Osteoblast (primary cell): ENCODE data around the gene TBL1X. TPM values are rescaled to one million over a fixed set of nuclear protein-coding genes. Genes with fewer than 3 reads are reported as not detected.

Source experiments
- DNase-seq: peaks from one replicate; pipeline ENCODE4 v3.0.0; 2011; ENCODE audit warnings: low spot score, mixed read lengths; ENCODE audit not compliant: insufficient read length; ENCODE audit errors: missing footprints
- H2AFZ ChIP-seq: 2 replicates; pipeline ENCODE4 v1.6.0; 2011; ENCODE audit warnings: mild to moderate bottlenecking, low read length
- H3K27ac ChIP-seq: 2 replicates; pipeline ENCODE4 v1.5.1; 2011; ENCODE audit warnings: mild to moderate bottlenecking, low read depth, low read length, moderate library complexity
- H3K27me3 ChIP-seq: 2 replicates; pipeline ENCODE4 v1.6.0; 2012; ENCODE audit warnings: mild to moderate bottlenecking, control low read depth, inconsistent platforms, low read length, moderate library complexity; ENCODE audit not compliant: insufficient read depth
- H3K36me3 ChIP-seq: 2 replicates; pipeline ENCODE4 v1.5.1; 2011; ENCODE audit warnings: mild to moderate bottlenecking, low read length, control low read depth, moderate library complexity; ENCODE audit not compliant: insufficient read depth
- H3K4me1 ChIP-seq: 2 replicates; pipeline ENCODE4 v1.5.1; 2011; ENCODE audit warnings: mild to moderate bottlenecking, low read length, control low read depth, moderate library complexity; ENCODE audit not compliant: insufficient read depth
- H3K4me2 ChIP-seq: 2 replicates; pipeline ENCODE4 v1.6.0; 2011; ENCODE audit warnings: mild to moderate bottlenecking, low read length; ENCODE audit not compliant: insufficient read depth
- H3K4me3 ChIP-seq: fragments of 200-600 bp; sonication (generic); 3 replicates; pipeline ENCODE4 v1.5.1; 2012; ENCODE audit warnings: mild to moderate bottlenecking, low read length, inconsistent platforms; ENCODE audit not compliant: insufficient read depth
- H3K79me2 ChIP-seq: 2 replicates; pipeline ENCODE4 v1.6.0; 2012; ENCODE audit warnings: mild to moderate bottlenecking, low read length, control low read depth, inconsistent platforms; ENCODE audit not compliant: insufficient read depth
- H3K9me3 ChIP-seq: 2 replicates; pipeline ENCODE4 v1.5.1; 2011; ENCODE audit warnings: low read depth, low read length, control low read depth
- H4K20me1 ChIP-seq: 2 replicates; pipeline ENCODE4 v1.6.0; 2012; ENCODE audit warnings: mild to moderate bottlenecking, low read length, control low read depth; ENCODE audit not compliant: insufficient read depth
- CTCF ChIP-seq: IDR thresholded peaks from 2 replicates; pipeline ENCODE4 v1.5.1; 2011; ENCODE audit warnings: mild to moderate bottlenecking, low read depth, low read length, moderate library complexity; ENCODE audit errors: extremely low read depth
- total RNA-seq: library from RNA; depleted of rRNA; stranded (reverse); fragments of >200 nt; gene quantifications from 2 replicates; pipeline ENCODE4 v1.2.3, GENCODE V29; 2012

The TBL1X gene
- total RNA-seq, 1 donor = 15.2 TPM

GRCh38 chrX:9459186-9459748 lies 5.6 kb upstream of the TBL1X start:
- H3K4me2 ChIP-seq = no peak overlapping the region
- no peak overlapping the region for H2AFZ ChIP-seq
- H4K20me1 ChIP-seq = no peaks in the 10 kb centered on the region
- no peaks in the 10 kb centered on the region for H3K79me2 ChIP-seq
- no peak for DNase-seq
- no peaks in the 10 kb centered on the region for H3K36me3 ChIP-seq
- H3K9me3 ChIP-seq = no peaks in the 10 kb centered on the region
- H3K27ac ChIP-seq = no peak overlapping the region
- H3K4me3 ChIP-seq = no peak overlapping the region
- no peak for TF ChIP-seq CTCF
- no peaks in the 10 kb centered on the region for H3K27me3 ChIP-seq
- H3K4me1 ChIP-seq = peaks cover 4% of the 10 kb centered on the region

GRCh38 chrX:9461087-9461486 lies 3.8 kb upstream of the TBL1X start:
- peaks cover 4% of the 10 kb centered on the region for H3K4me1 ChIP-seq
- no peaks in the 10 kb centered on the region for H3K9me3 ChIP-seq
- H2AFZ ChIP-seq = no peak overlapping the region
- no peaks in the 10 kb centered on the region for H3K27me3 ChIP-seq
- no peak for DNase-seq
- H3K4me2 ChIP-seq = no peak overlapping the region
- no peak overlapping the region for H3K27ac ChIP-seq
- no peaks in the 10 kb centered on the region for H3K79me2 ChIP-seq
- no peak overlapping the region for H3K4me3 ChIP-seq
- H3K36me3 ChIP-seq = no peaks in the 10 kb centered on the region
- no peaks in the 10 kb centered on the region for H4K20me1 ChIP-seq
- no peak for TF ChIP-seq CTCF

- no peaks in the 10 kb centered on the region for H3K36me3 ChIP-seq
- no peak for DNase-seq
- H3K9me3 ChIP-seq = no peaks in the 10 kb centered on the region
- no peak overlapping the region for H3K27ac ChIP-seq
- no peaks in the 10 kb centered on the region for H3K27me3 ChIP-seq
- no peaks in the 10 kb centered on the region for H4K20me1 ChIP-seq
- no peak overlapping the region for H3K4me2 ChIP-seq
- no peak for TF ChIP-seq CTCF
- H3K4me3 ChIP-seq = no peak overlapping the region
- H3K79me2 ChIP-seq = peaks cover 12% of the 10 kb centered on the region
- H3K4me1 ChIP-seq = peaks cover 4% of the 10 kb centered on the region
- H2AFZ ChIP-seq = no peak overlapping the region
Observed at GRCh38 chrX:9462456-9462855, 2.4 kb upstream of the TBL1X start.

GRCh38 chrX:9465380-9466123 lies 694 bp downstream of the TBL1X start:
- peak; percentile 85 for DNase-seq
- H3K27ac ChIP-seq = no peak overlapping the region
- H3K4me1 ChIP-seq = peaks cover 4% of the 10 kb centered on the region
- peak overlapping the region; percentile 63 for H3K4me2 ChIP-seq
- H2AFZ ChIP-seq = no peak overlapping the region
- H3K79me2 ChIP-seq = peaks cover 27% of the 10 kb centered on the region
- H4K20me1 ChIP-seq = no peaks in the 10 kb centered on the region
- no peak for TF ChIP-seq CTCF
- H3K36me3 ChIP-seq = no peaks in the 10 kb centered on the region
- no peaks in the 10 kb centered on the region for H3K9me3 ChIP-seq
- peak overlapping the region; percentile 70 for H3K4me3 ChIP-seq
- no peaks in the 10 kb centered on the region for H3K27me3 ChIP-seq
